Measurements from ENCODE around the gene ERN2. TPM values are rescaled to one million over a fixed set of nuclear protein-coding genes. Genes with fewer than 3 reads are reported as not detected.

ERN2 gene
- total RNA-seq, 2 experiments from 2014 or later = not detected

DNA sequence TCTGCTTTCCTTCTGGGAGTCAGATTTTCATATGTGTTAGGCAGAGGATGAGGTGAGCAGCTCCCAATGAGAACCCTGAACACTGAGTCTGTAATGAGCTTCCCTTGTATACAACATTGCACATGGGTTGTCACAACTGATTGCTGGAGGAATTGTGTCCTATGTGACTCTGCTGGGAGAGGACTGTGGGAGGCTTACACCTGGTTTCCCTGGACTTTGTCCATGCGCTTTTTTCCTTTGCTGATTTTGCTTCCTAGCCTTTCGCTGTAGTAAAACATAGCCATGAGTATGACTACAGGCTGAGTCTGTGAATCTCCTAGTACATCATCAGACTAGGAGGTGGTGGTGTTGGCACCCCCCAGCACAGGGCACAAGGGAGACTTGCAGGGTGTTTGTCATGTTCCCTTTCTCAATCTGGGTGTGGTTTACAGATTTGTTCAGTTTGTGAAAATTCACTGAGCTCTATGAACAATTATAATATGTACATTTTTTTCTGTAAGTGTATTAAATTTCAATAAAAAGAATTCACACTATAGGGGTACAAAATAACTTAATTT, 36.0 kb downstream of the ERN2 start:
- Mint-ChIP-seq H3K27me3 (ENCODE audit: low read depth) (peaks cover 3% of the 10 kb centered on the region), H3K4me3 (no peak overlapping the region), H3K9me3 (no peaks in the 10 kb centered on the region), H3K36me3 (ENCODE audit: low read depth) (peaks cover 34% of the 10 kb centered on the region), H3K27ac (no peak overlapping the region), H3K4me1 (ENCODE audit: low read depth) (peaks cover 16% of the 10 kb centered on the region)
- CTCF ChIA-PET = interaction anchor here (0.6 to 2.0 kb wide), 6 partner anchors 15 to 526 kb away, joined by 3 to 8 read pairs (median 4); partner anchors contain the start of gene NDUFAB1
- DNase-seq = no peak
- intact Hi-C loops (cut with micrococcal nuclease) = loop anchor here (5.0 kb wide), 1 partner anchor 125 kb away; no protein-coding TSS in a partner anchor

DNA sequence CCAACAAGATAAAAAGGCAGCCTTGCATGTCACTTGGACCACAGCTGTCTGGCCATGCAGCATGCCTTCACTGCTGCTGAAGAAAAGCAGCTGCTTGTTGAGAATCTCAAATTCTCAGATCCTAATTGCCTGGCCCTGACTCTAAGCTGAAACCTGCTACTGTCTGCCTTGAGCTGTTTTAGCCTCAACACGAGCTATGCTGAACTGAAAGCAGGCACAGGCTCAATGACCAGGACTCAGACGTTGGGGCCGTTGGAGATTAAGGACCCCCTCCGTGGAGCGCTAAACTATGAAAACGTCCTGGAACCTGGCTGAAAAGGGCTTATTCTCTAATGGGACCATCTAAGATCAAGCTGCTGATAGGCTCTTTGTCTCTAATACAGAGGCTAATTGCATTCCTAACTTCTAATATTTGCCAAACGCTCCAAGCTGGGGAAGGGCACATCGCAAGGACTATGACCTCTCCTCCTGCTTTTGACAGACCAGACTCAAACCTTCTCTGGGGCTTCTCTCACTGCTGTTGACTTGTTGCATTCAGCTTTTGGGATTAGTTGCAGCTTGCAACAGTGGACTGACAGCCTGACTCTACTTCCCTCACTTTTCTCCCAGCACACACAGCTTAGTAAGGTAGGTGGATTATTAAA, 38.9 kb downstream of the ERN2 start:
- Mint-ChIP-seq H3K9me3 (no peaks in the 10 kb centered on the region), H3K4me1 (ENCODE audit: low read depth) (peaks cover 23% of the 10 kb centered on the region), H3K36me3 (ENCODE audit: low read depth) (peaks cover 34% of the 10 kb centered on the region), H3K27me3 (ENCODE audit: low read depth) (no peaks in the 10 kb centered on the region), H3K4me3 (no peak overlapping the region), H3K27ac (no peak overlapping the region)
- CTCF ChIA-PET = no interaction called here
- intact Hi-C loops (cut with micrococcal nuclease) = no loop called here
- DNase-seq = no peak

DNA sequence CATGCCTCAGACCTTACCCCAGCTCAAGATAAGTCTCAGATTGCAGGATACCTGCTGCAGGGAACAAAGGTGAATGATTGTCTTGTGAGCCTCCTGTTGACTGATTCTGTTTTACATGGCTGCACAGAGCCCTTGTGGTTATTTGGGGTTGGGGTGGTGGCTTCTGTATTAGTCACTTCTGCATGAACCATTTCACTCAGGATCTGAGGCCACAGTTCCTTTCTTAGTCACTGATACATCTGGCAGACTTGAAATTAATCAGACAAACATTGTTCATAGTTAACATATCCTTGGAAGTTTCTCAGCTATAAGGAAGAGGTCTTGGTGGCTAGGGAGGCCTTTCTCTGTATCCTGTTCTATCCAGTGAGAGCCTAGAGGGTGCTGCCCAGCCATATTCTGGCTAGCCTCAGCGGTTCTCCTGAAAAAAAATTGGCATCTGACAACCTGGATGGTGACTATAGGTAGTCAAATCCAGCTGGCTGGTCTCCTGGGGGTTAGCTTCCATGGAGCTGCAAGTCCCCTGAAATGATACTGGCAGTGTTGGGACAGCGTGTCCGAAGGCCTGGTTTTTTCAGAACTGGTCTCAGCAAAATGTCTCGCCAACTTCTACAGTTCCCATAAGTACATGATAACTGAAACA, 42.8 kb downstream of the ERN2 start:
- H3K27me3 Mint-ChIP-seq (ENCODE audit: low read depth) = no peaks in the 10 kb centered on the region
- no peak overlapping the region for H3K4me3 Mint-ChIP-seq
- H3K27ac Mint-ChIP-seq = peak overlapping the region; percentile 13
- no peaks in the 10 kb centered on the region for H3K9me3 Mint-ChIP-seq
- peak; percentile 82 for DNase-seq
- H3K36me3 Mint-ChIP-seq (ENCODE audit: low read depth) = peaks cover 49% of the 10 kb centered on the region
- peaks cover 16% of the 10 kb centered on the region for H3K4me1 Mint-ChIP-seq (ENCODE audit: low read depth)
- intact Hi-C loops (cut with micrococcal nuclease) = loop anchor here (1.0 kb wide), 4 partner anchors 29 to 172 kb away; partner anchors contain the start of genes DCTN5, EARS2, PALB2 and UBFD1
- CTCF ChIA-PET = interaction anchor here (1.1 to 1.3 kb wide), 2 partner anchors 8 to 15 kb away, joined by 3 read pairs; partner anchors contain the start of gene PLK1

DNA sequence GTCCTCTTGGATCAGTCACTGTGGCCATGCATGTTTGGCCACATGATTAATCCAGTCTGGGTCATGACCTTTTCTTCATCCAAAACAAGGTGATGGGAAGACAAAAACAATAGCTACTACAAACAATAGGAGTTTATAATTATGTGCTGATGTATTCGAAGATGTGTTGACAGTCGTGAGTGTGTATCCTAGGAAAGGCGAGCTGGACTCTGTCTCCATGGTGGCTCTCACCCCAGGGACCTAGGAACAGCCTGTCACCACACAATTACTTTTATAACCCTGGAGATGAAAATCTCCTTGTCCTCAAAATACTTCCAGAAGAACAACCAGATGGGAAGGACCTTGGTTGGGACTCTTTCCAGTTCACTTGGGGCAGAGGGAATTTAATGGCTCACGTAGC, 44.1 kb downstream of the ERN2 start:
- no peaks in the 10 kb centered on the region for H3K9me3 Mint-ChIP-seq
- peaks cover 16% of the 10 kb centered on the region for H3K4me1 Mint-ChIP-seq (ENCODE audit: low read depth)
- no peak overlapping the region for H3K27ac Mint-ChIP-seq
- H3K36me3 Mint-ChIP-seq (ENCODE audit: low read depth) = peaks cover 52% of the 10 kb centered on the region
- CTCF ChIA-PET = interaction anchor here (1.3 kb wide), 1 partner anchor 9 kb away, joined by 3 read pairs; the partner anchor contains the start of gene PLK1
- no peak for DNase-seq
- intact Hi-C loops (cut with micrococcal nuclease) = no loop called here
- no peak overlapping the region for H3K4me3 Mint-ChIP-seq
- H3K27me3 Mint-ChIP-seq (ENCODE audit: low read depth) = no peaks in the 10 kb centered on the region

DNA sequence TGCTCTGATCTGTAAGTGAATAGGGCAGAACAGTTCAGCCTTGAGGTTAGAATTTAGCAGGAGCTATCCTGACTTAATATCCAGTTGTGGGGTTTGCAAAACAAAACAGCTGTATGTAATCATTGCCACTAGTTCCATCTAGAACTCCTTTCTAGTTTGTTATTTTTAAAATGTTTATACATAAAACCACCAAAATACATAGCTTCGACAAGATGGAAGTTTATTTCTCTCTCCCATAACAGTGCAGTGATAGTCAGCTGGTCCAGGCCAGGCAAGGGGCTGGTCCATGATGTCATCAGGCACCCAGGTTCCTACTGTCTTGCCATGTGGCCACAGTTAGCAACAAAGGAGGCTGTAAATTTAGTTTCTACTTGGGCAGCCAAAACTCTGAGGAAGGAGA, 44.8 kb downstream of the ERN2 start:
- DNase-seq = no peak
- CTCF ChIA-PET = interaction anchor here (1.3 kb wide), 1 partner anchor 11 kb away, joined by 4 read pairs; the partner anchor contains the start of gene PLK1
- H3K4me3 Mint-ChIP-seq = no peak overlapping the region
- intact Hi-C loops (cut with micrococcal nuclease) = no loop called here
- H3K27ac Mint-ChIP-seq = no peak overlapping the region
- no peaks in the 10 kb centered on the region for H3K9me3 Mint-ChIP-seq
- peaks cover 50% of the 10 kb centered on the region for H3K36me3 Mint-ChIP-seq (ENCODE audit: low read depth)
- H3K27me3 Mint-ChIP-seq (ENCODE audit: low read depth) = no peaks in the 10 kb centered on the region
- H3K4me1 Mint-ChIP-seq (ENCODE audit: low read depth) = peaks cover 16% of the 10 kb centered on the region

DNA sequence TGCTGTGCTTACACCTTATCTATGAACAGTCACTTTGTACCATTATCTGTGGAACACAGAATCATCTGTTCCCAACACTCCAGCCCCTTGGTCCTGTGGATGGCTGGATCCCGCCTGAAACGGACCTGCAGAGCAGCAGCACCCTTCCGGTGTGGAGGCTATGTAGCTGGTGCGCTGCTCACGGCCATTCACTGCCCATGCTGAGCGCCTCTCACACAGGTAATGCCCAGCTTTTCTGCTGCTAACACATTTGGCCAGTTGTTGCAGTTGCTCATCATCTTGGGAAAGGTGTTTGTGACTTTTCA, 45.7 kb downstream of the ERN2 start:
- Mint-ChIP-seq H3K27ac (no peak overlapping the region), H3K9me3 (no peaks in the 10 kb centered on the region), H3K4me1 (ENCODE audit: low read depth) (peaks cover 16% of the 10 kb centered on the region), H3K27me3 (ENCODE audit: low read depth) (no peaks in the 10 kb centered on the region), H3K4me3 (no peak overlapping the region), H3K36me3 (ENCODE audit: low read depth) (peaks cover 52% of the 10 kb centered on the region)
- no peak for DNase-seq
- intact Hi-C loops (cut with micrococcal nuclease) = no loop called here
- CTCF ChIA-PET = interaction anchor here (1.3 kb wide), 1 partner anchor 11 kb away, joined by 4 read pairs; the partner anchor contains the start of gene PLK1

DNA sequence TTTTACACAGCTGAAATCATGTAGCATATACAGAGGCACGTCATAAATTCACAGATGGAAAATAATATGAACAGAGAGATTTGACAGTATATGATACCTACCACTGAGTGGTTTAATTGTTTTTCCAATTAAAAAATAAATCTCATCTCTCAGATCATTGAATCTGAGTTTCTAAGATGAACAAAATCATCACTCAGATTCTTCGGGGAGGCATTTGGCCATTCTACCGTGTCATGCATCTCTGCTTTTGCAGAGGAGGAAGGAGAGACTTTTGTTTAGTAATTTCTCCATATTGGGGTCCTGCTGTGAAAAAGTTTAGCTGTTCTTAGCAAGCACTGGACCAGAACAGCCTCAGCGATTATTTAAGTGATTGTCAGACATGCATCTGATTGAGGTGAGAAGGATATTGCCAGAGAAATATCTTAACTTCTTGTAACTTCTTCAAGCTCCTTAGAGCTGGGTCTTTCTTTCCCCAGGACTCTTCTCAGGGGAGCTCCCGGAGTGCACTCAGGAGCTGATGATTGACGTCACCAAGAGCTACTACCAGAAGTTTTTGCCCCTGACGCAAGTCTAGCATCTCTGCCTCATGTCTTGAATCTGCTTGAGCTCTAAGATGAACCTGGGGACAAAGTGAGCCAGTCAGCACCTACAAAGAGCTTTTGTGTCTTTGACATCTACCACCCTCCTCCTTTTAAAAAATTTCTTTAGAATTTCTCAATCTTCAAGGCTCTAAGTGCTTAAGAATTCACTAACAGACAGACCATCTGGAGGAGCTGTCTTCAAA, 46.3 kb downstream of the ERN2 start:
- Mint-ChIP-seq H3K4me1 (ENCODE audit: low read depth) (peaks cover 16% of the 10 kb centered on the region), H3K27me3 (ENCODE audit: low read depth) (no peaks in the 10 kb centered on the region), H3K27ac (no peak overlapping the region), H3K9me3 (no peaks in the 10 kb centered on the region), H3K4me3 (no peak overlapping the region), H3K36me3 (ENCODE audit: low read depth) (peaks cover 47% of the 10 kb centered on the region)
- intact Hi-C loops (cut with micrococcal nuclease) = no loop called here
- DNase-seq = no peak
- CTCF ChIA-PET = no interaction called here

DNA sequence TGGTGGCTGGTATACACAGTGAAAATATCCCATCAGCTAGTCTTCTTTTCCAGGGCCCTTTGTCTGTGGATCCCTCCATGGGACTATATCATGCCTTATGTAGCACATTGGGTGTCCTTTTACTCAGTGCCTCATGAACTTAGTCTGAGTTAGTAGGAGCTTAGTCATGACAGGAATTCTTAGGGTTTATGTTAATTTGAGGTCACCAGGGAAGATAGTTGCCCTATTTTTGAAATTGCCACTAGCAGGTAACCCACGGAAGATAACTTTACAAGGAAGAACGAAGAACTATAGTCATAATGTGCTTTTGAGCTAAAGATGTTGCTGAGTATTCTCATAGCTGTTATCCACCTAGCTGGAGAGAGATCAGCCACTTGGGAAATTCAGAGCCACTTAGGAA, 49.1 kb downstream of the ERN2 start:
- intact Hi-C loops (cut with micrococcal nuclease) = no loop called here
- no peak for DNase-seq
- CTCF ChIA-PET = no interaction called here
- H3K4me3 Mint-ChIP-seq = no peak overlapping the region
- no peaks in the 10 kb centered on the region for H3K9me3 Mint-ChIP-seq
- H3K27me3 Mint-ChIP-seq (ENCODE audit: low read depth) = no peaks in the 10 kb centered on the region
- peaks cover 4% of the 10 kb centered on the region for H3K4me1 Mint-ChIP-seq (ENCODE audit: low read depth)
- no peak overlapping the region for H3K27ac Mint-ChIP-seq
- H3K36me3 Mint-ChIP-seq (ENCODE audit: low read depth) = peaks cover 43% of the 10 kb centered on the region

DNA sequence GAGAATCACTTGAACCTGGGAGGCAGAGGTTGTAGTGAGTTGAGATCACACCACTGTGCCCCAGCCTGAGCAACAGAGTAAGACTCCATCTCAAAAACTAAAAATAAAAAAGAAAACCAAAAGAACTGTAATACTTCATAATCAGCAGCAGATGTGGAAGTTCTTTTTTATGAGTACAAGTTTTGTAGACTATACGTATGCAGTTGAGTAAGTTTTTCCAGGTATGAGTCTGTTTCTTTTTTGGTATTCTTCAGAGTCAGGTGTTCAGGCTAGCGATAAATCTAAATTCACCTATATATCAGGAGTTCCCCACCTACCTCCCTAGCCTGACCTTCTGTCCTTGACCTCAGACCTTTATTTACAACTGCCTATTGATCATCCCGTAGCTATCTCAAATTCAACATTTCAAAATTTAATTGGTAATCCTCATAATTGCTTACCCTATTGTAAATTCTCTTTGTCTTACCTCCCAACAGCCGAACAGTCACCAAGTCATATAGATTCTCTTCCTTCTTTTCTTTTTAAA, 61.0 kb downstream of the ERN2 start:
- Mint-ChIP-seq H3K36me3 (ENCODE audit: low read depth) (peaks cover 40% of the 10 kb centered on the region), H3K4me3 (no peak overlapping the region), H3K4me1 (ENCODE audit: low read depth) (peaks cover 29% of the 10 kb centered on the region), H3K27ac (peak overlapping the region; percentile 82), H3K27me3 (ENCODE audit: low read depth) (no peaks in the 10 kb centered on the region), H3K9me3 (no peaks in the 10 kb centered on the region)
- no peak for DNase-seq
- intact Hi-C loops (cut with micrococcal nuclease) = loop anchor here (2.0 kb wide), 1 partner anchor 147 kb away; no protein-coding TSS in a partner anchor
- CTCF ChIA-PET = no interaction called here

DNA sequence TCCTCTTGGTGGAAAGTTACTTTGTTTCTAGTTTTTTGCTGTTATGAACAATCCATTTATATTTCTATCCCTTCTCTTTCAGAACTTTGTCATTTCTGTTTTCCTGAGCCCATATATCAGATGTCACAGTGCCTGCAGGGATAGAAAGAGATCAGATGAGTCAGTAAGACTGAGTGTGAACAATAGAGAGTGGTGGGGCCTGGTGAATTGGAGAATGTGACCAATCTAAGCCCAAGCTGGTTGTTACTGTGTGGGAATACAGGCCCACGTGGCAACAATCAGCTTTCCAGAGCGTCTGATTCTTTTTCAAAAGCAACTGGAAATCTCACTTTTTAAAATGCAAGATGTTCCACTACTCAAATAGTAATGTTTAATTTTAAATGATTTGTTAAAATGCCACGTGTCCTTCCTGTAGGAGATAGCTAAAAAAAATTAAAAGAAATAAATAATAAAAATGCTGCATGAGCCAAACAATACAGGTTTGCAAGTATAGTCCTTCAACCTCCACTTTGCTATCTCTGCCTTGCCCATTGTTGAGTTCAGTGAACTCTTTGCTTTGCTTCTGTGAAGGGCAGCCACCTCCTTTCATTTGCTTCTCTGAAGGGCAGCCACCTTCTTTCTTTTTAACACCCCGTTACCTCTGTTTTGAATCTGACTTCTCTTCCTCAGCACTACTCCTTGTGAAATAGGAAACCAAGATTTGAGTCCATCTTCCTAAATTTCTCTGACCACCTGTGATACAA, 62.2 kb downstream of the ERN2 start:
- CTCF ChIA-PET = no interaction called here
- Mint-ChIP-seq H3K9me3 (no peaks in the 10 kb centered on the region), H3K4me1 (ENCODE audit: low read depth) (peaks cover 38% of the 10 kb centered on the region), H3K27me3 (ENCODE audit: low read depth) (no peaks in the 10 kb centered on the region), H3K27ac (peak overlapping the region; percentile 82), H3K4me3 (no peak overlapping the region), H3K36me3 (ENCODE audit: low read depth) (peaks cover 46% of the 10 kb centered on the region)
- intact Hi-C loops (cut with micrococcal nuclease) = no loop called here
- no peak for DNase-seq

DNA sequence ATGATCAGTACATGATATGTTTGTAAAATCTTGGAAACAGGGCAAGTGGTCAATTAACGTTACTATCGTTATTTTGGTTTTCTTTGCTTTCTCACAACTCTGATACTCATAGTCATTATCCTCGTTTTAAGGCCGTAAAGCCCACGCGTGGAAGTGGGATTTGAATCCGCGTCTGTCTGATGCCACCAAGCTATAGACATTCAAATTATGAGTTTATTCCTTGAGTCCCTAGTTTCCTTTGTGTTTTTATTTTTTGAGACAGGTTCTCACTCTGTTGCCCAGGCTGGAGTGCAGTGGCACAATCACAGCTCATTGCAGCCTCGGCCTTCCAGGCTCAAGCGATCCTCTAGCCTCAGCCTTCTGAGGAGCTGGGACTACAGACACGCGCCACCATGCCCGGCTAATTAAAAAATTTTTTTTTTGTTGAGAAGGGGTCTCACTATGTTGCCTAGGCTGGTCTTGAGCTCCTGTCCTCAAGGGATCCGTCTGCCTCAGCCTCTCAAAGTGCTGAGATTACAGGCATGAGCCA, 70.7 kb downstream of the ERN2 start:
- H3K27ac Mint-ChIP-seq = peak overlapping the region; percentile 97

More for the DNA sequence above, 70.7 kb downstream of the ERN2 start:
- CTCF ChIA-PET = interaction anchor here (0.6 kb wide), 2 partner anchors 44 to 46 kb away, joined by 3 read pairs; no protein-coding TSS in a partner anchor
- Mint-ChIP-seq H3K4me1 (ENCODE audit: low read depth) (peaks cover 39% of the 10 kb centered on the region), H3K9me3 (no peaks in the 10 kb centered on the region), H3K36me3 (ENCODE audit: low read depth) (peaks cover 30% of the 10 kb centered on the region), H3K27me3 (ENCODE audit: low read depth) (no peaks in the 10 kb centered on the region), H3K4me3 (peak overlapping the region; percentile 100)
- intact Hi-C loops (cut with micrococcal nuclease) = no loop called here
- no peak for DNase-seq
